ENCODE data around the gene BRD4.
A peak's percentile ranks its signal among the peaks of the same experiment; 100 is the strongest.

Gene BRD4

DNA sequence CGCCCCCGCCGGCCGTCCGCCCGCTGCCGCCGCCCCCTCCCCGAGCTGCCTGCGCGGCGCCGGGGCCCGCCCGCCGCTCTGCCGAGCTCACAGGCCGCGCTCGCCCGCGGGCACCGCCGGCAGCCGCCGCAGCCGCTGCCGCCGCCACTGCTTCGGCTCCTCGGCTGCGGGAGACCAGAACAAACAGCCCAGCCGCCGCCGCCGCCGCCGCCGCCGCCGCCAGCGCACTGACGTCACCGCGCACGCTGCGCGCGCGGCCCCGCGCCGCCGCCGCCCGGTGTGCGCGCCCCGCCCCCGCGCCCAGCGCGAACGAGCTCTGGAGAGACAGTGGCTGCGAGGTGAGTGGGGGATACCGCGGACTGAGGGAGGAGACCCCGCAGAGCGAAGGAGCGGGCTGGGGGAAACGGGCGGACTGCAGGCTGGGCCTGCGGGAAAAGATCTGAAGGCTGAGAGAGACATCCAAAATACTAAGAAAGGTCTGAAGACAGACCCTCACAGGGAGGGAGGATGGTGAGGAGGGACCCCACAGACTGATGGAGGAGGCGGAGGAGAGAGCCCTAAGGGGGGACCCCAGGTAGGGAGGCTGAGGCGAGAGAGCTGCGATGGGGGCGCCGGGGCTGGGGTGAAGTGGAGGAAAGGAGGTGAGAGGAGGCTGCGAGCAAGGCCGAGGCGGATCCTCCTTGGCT, at the start of gene BRD4:
Gene BRD4 (minus strand): TSS at position 229 of the 686 bp plus-strand sequence. CDS start 59,440 bp downstream, outside the sequence.
- intact Hi-C loops (cut with DNase I; ENCODE audit: low total_unique reads): loop anchor here (5.0 to 10.0 kb wide), 3 partner anchors 68 to 222 kb away; no protein-coding TSS in a partner anchor
- Histone ChIP-seq H3K27ac (peak within 1 kb of the TSS; percentile 96), H3K27me3 (no peaks in the 10 kb centered on the region), H3K36me3 (no peaks in the 10 kb centered on the region), H3K4me3 (peak within 1 kb of the TSS; percentile 86 to 97), H3K4me1 (peaks cover 0 to 79% (median 51%) of the 10 kb centered on the region in 4 donors), H3K9me3 (no peaks in the 10 kb centered on the region)
- no peak for TF ChIP-seq CTCF (IDR thresholded peaks at IDR 0.05)
- DNase-seq: peak; percentile 58 to 82

DNA sequence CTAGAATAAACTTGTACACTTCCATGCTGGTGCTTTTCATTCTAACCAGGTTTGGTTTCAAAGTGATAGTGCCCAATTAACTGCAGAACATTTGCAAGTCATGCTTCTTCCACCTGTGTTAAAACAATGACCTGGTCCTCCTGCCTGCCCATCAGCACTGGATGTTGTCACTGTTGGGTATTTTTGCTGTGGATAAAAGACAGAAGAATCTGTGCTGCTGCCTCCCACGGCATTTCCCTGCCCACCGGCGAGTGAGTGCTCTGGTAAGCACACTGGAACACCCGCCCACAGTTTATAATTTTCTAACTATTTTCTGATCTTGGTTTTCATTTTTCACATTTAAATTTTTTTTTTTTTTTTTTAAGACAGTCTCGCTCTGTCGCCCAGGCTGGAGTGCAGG, 49.5 kb upstream of the BRD4 start:
- peaks cover 0 to 17% (median 6%) of the 10 kb centered on the region in 3 donors for H3K36me3 ChIP-seq
- no peaks in the 10 kb centered on the region for H3K27me3 ChIP-seq
- no peak for TF ChIP-seq CTCF (IDR thresholded peaks at IDR 0.05)
- no peaks in the 10 kb centered on the region for H3K9me3 ChIP-seq
- intact Hi-C loops (cut with DNase I; ENCODE audit: low total_unique reads): no loop called here
- no peak overlapping the region for H3K27ac ChIP-seq
- no peak for DNase-seq
- peaks cover 0 to 22% (median 22%) of the 10 kb centered on the region in 4 donors for H3K4me1 ChIP-seq
- H3K4me3 ChIP-seq: no peak overlapping the region

DNA sequence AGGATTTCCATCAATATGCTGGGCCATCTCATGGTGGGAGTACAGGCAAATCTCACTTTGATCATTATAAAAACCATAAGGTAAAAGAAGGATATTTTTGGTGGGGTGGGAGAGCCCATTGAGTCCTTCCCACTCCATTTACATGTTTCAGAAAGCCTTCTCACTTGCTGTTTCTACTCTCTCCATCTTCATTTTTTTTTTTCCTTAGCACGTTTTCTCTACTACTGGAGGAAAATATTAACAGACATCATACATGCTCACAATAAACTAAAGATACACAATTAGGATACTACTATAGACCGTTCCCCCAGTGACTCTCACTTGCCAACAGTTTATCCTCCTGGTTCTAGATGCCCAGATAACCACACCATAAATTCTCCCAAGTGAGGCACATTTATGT, 49.1 kb upstream of the BRD4 start:
- Histone ChIP-seq H3K36me3 (peaks cover 0 to 12% (median 2%) of the 10 kb centered on the region in 3 donors), H3K9me3 (no peaks in the 10 kb centered on the region), H3K27ac (no peak overlapping the region), H3K4me1 (peaks cover 0 to 27% (median 27%) of the 10 kb centered on the region in 4 donors), H3K27me3 (no peaks in the 10 kb centered on the region), H3K4me3 (no peak overlapping the region)
- no peak for TF ChIP-seq CTCF (IDR thresholded peaks at IDR 0.05)
- intact Hi-C loops (cut with DNase I; ENCODE audit: low total_unique reads): no loop called here
- DNase-seq: no peak

DNA sequence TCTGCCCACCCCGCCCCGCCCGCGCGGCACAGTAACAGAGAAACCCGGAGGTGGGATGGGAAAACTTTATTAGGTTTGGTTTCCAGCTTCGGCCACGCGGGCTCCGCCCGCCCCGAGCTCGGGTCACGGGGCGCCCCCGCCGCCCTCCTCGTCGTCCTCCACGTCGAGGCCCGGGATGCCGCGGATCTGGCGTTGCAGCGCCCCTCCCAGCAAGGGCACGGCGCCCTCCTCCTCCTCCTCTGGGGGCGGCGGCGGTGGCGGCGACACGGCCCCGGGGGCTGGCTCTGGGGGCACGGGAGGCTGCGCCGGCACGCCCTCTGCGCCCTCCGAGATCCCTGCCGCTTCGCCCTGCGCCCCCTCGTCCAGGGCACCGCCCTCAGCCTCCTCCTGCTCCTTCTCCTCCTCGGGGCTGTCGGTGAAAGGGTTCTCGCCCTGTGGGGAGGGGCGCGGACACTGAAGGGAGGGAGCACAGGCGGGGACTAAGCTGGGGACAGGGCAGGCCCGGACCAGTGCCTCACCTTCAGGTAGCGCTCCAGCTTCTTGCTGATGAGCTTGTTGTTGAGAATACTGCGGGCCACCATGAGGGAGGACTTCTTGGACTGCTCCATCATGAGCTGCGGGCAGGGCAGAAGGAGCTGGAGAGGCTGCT, 47.8 kb upstream of the BRD4 start:
- Histone ChIP-seq H3K27me3 (no peaks in the 10 kb centered on the region), H3K36me3 (peaks cover 0 to 10% (median 0%) of the 10 kb centered on the region in 3 donors), H3K4me3 (peak overlapping the region; percentile 72 to 87), H3K9me3 (no peaks in the 10 kb centered on the region), H3K27ac (peak overlapping the region; percentile 97), H3K4me1 (peaks cover 0 to 40% (median 39%) of the 10 kb centered on the region in 4 donors)
- TF ChIP-seq CTCF (IDR thresholded peaks at IDR 0.05): no peak
- peak in 1 of 2 donors; percentile 46 for DNase-seq
- intact Hi-C loops (cut with DNase I; ENCODE audit: low total_unique reads): loop anchor here (5.0 kb wide), 2 partner anchors 113 to 203 kb away; no protein-coding TSS in a partner anchor

DNA sequence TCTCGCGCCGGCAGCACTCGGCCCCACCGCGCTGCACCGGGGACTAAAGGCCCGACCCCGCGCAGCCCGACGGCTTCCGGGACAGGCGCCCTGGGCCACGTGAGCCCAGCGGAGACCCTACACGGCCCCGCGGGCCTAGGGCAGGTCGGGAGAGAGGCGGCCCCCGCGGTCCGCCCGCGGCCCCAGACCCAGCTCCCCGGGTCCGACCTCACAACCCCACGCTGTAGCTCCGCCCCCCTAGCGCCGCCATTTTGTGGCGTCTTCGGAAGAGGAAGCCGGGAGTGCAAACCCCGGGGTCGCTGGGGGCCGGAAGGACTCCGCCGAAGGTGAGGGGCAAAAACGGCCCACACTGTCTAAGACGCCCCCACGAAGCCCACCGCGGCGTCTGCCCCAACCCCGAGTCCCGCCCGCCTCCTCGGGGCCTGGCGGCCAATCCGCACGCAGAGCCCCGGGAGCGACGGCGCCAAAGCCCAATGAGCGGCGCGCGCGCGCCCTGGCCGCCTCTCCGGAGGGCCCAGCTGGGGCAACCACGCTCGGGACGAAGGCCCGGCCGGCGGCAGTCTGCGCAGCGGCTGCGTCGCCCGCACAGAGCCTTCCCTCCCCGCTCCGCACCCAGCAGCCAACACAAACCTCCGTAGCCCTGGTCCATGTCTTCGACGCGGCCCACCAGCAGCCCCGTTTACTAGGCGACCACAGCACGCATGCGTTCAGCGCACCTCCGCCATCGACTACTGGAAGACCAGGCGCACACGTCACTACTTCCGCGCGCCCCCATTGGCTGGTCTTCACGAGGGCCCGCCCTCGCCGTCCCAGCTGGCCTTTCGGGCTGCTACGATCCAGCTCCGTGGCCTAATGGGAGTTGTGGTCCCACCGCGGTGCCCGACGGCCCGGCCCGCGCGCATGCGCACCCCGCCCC, 47.0 kb upstream of the BRD4 start, which contains the start of gene AKAP8:
Gene AKAP8 (minus strand): TSS at position 705 of the 916 bp plus-strand sequence. CDS start 56 bp downstream, at position 649.
- DNase-seq: peak; percentile 97 to 99
- Histone ChIP-seq H3K4me1 (peaks cover 0 to 48% (median 47%) of the 10 kb centered on the region in 4 donors), H3K27ac (peak within 1 kb of the TSS; percentile 97), H3K9me3 (no peaks in the 10 kb centered on the region), H3K27me3 (no peaks in the 10 kb centered on the region), H3K36me3 (peaks cover 0 to 10% (median 0%) of the 10 kb centered on the region in 3 donors), H3K4me3 (peak within 1 kb of the TSS; percentile 72 to 87)
- intact Hi-C loops (cut with DNase I; ENCODE audit: low total_unique reads): loop anchor here (5.0 kb wide), 2 partner anchors 112 to 202 kb away; no protein-coding TSS in a partner anchor
- TF ChIP-seq CTCF (IDR thresholded peaks at IDR 0.05): no peak
